ENCODE data around the gene FOXO4. TPM values are rescaled to one million over a fixed set of nuclear protein-coding genes. Genes with fewer than 3 reads are reported as not detected.

The FOXO4 gene
- total and polyA plus RNA-seq, 7 experiments from 2014 or later = 1.2 to 40.6 (median 24.6) TPM

- peaks cover 0 to 4% (median 0%) of the 10 kb centered on the region in 11 donors for H3K9me3 Mint-ChIP-seq
- Histone ChIP-seq H3K4me1 (ENCODE audit: control insufficient read depth in 2 of 2, insufficient read depth in 2 of 2, low read length in 2 of 2) (peaks cover 0 to 7% of the 10 kb centered on the region in 2 donors), H3K27ac (ENCODE audit: low read depth, low read length) (no peak overlapping the region), H3K9me3 (ENCODE audit: control insufficient read depth in 2 of 3, low read length in 3 of 3) (no peaks in the 10 kb centered on the region), H3K27me3 (ENCODE audit: control insufficient read depth in 2 of 2, insufficient read depth in 2 of 2, low read length in 2 of 2) (no peaks in the 10 kb centered on the region), H3K36me3 (ENCODE audit: control insufficient read depth in 2 of 3, insufficient read depth in 3 of 3, low read length in 3 of 3) (no peaks in the 10 kb centered on the region), H3K4me3 (ENCODE audit: low read length) (no peak overlapping the region)
- ChIA-PET CTCF (no interaction called here), POLR2A (interaction anchor here (0.6 kb wide), 1 partner anchor 52 kb away, joined by 3 read pairs; no protein-coding TSS in a partner anchor)
- no peak overlapping the region for H3K4me3 Mint-ChIP-seq
- ATAC-seq (no peak), DNase-seq (no peak)
- peaks cover 0 to 3% (median 0%) of the 10 kb centered on the region in 5 donors for H3K27me3 Mint-ChIP-seq
- intact Hi-C loops (cut with micrococcal nuclease) = no loop called here
- no peaks in the 10 kb centered on the region for H3K36me3 Mint-ChIP-seq
- H3K27ac Mint-ChIP-seq = no peak overlapping the region
- H3K4me1 Mint-ChIP-seq = peaks cover 4 to 11% (median 6%) of the 10 kb centered on the region in 7 donors
Observed at GRCh38 chrX:71081330-71082123, 14.1 kb upstream of the FOXO4 start.

DNA sequence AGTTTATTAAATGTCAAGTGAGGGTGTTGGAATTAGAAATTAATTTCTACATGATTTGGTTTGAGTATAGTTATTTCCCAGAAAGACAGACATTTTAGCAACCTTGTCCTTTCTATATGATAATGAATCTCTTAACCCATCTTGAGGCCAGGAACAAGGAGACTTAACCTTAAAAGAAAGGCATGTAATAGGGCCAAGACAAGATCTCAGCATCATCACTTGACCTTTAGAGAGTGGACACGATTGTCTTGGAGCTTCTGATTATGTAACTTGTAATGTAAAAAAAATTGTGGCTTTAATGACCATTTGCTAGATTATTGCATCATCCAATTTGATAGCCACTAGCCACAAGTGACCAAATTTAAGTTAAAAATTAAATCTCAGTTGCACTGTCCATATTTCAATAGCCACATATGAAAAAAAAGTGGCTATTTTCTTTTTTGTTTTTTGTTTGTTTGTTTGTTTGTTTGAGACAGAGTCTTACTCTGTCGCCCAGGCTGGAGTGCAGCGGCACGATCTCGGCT is 13.5 kb upstream of the FOXO4 start:
- Histone ChIP-seq H3K9me3 (ENCODE audit: control insufficient read depth in 2 of 3, low read length in 3 of 3) (no peaks in the 10 kb centered on the region), H3K27me3 (ENCODE audit: control insufficient read depth in 2 of 2, insufficient read depth in 2 of 2, low read length in 2 of 2) (no peaks in the 10 kb centered on the region), H3K4me1 (ENCODE audit: control insufficient read depth in 2 of 2, insufficient read depth in 2 of 2, low read length in 2 of 2) (peaks cover 0 to 7% of the 10 kb centered on the region in 2 donors), H3K4me3 (ENCODE audit: low read length) (no peak overlapping the region), H3K36me3 (ENCODE audit: control insufficient read depth in 2 of 3, insufficient read depth in 3 of 3, low read length in 3 of 3) (no peaks in the 10 kb centered on the region), H3K27ac (ENCODE audit: low read depth, low read length) (no peak overlapping the region)
- Mint-ChIP-seq H3K27me3 (no peaks in the 10 kb centered on the region), H3K4me1 (peaks cover 4 to 11% (median 6%) of the 10 kb centered on the region in 7 donors), H3K9me3 (peaks cover 0 to 4% (median 0%) of the 10 kb centered on the region in 11 donors), H3K36me3 (no peaks in the 10 kb centered on the region), H3K4me3 (no peak overlapping the region), H3K27ac (no peak overlapping the region)
- CTCF ChIA-PET = no interaction called here
- ATAC-seq (no peak), DNase-seq (no peak)
- POLR2A ChIA-PET = interaction anchor here (0.6 kb wide), 1 partner anchor 52 kb away, joined by 3 read pairs; no protein-coding TSS in a partner anchor
- intact Hi-C loops (cut with micrococcal nuclease) = no loop called here

DNA sequence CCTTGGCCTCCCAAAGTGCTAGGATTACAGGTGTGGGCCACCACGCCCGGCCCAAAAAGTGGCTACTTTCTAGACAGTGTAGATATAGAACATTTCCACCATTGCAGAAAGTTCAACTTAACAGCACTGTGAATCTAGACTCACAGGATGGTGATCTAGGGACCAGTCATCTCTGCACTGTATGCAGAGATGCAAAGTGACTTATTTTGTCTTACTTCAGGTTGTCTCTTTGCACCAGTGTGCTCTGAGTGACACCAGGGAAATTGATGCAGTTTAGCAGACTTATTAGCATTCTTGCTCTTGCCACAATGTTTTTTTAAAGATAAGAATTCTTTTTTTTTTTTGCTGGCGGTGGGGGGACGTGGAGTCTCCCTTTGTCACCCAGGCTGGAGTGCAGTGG is 12.8 kb upstream of the FOXO4 start:
- intact Hi-C loops (cut with micrococcal nuclease) = no loop called here
- POLR2A ChIA-PET = no interaction called here
- H3K36me3 Mint-ChIP-seq = no peaks in the 10 kb centered on the region
- Histone ChIP-seq H3K4me3 (ENCODE audit: low read length) (no peak overlapping the region), H3K27ac (ENCODE audit: low read depth, low read length) (no peak overlapping the region), H3K27me3 (ENCODE audit: control insufficient read depth in 2 of 2, insufficient read depth in 2 of 2, low read length in 2 of 2) (no peaks in the 10 kb centered on the region), H3K9me3 (ENCODE audit: control insufficient read depth in 2 of 3, low read length in 3 of 3) (no peaks in the 10 kb centered on the region), H3K36me3 (ENCODE audit: control insufficient read depth in 2 of 3, insufficient read depth in 3 of 3, low read length in 3 of 3) (no peaks in the 10 kb centered on the region), H3K4me1 (ENCODE audit: control insufficient read depth in 2 of 2, insufficient read depth in 2 of 2, low read length in 2 of 2) (peaks cover 0 to 7% of the 10 kb centered on the region in 2 donors)
- DNase-seq (no peak), ATAC-seq (no peak)
- H3K27me3 Mint-ChIP-seq = no peaks in the 10 kb centered on the region
- no peak overlapping the region for H3K27ac Mint-ChIP-seq
- peaks cover 0 to 4% (median 0%) of the 10 kb centered on the region in 11 donors for H3K9me3 Mint-ChIP-seq
- peaks cover 4 to 11% (median 6%) of the 10 kb centered on the region in 7 donors for H3K4me1 Mint-ChIP-seq
- H3K4me3 Mint-ChIP-seq = no peak overlapping the region
- CTCF ChIA-PET = no interaction called here

DNA sequence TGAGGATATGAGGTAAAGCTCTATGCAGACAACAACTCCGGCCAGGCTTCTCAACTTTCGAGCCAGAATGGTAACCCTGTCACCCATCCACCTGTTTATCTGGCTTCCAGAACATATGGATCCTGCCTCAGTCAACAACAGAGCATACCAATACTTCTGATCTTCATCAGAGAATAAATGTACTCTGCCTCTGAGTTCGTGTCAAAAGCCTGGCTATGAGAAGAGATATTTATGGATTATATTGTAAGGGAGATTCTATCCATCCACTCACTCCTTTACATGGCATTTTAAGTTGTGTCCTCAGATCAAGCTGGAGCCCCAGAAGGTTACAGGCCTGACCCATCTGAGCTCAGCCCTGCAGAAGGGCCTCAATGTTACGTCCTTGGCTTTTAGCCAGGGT is 9.8 kb upstream of the FOXO4 start:
- H3K36me3 Mint-ChIP-seq = no peaks in the 10 kb centered on the region
- DNase-seq (no peak), ATAC-seq (no peak)
- no peak overlapping the region for H3K27ac Mint-ChIP-seq
- H3K4me3 Mint-ChIP-seq = no peak overlapping the region
- no peak overlapping the region for H3K27ac ChIP-seq (ENCODE audit: low read depth, low read length)
- CTCF ChIA-PET = no interaction called here
- no peaks in the 10 kb centered on the region for H3K27me3 Mint-ChIP-seq
- peaks cover 0 to 7% of the 10 kb centered on the region in 2 donors for H3K4me1 ChIP-seq (ENCODE audit: control insufficient read depth in 2 of 2, insufficient read depth in 2 of 2, low read length in 2 of 2)
- H3K27me3 ChIP-seq (ENCODE audit: control insufficient read depth in 2 of 2, insufficient read depth in 2 of 2, low read length in 2 of 2) = no peaks in the 10 kb centered on the region
- H3K4me3 ChIP-seq (ENCODE audit: low read length) = no peak overlapping the region
- POLR2A ChIA-PET = no interaction called here
- H3K36me3 ChIP-seq (ENCODE audit: control insufficient read depth in 2 of 3, insufficient read depth in 3 of 3, low read length in 3 of 3) = no peaks in the 10 kb centered on the region
- H3K9me3 ChIP-seq (ENCODE audit: control insufficient read depth in 2 of 3, low read length in 3 of 3) = no peaks in the 10 kb centered on the region
- intact Hi-C loops (cut with micrococcal nuclease) = no loop called here
- H3K4me1 Mint-ChIP-seq = peaks cover 4 to 11% (median 6%) of the 10 kb centered on the region in 7 donors
- no peaks in the 10 kb centered on the region for H3K9me3 Mint-ChIP-seq

DNA sequence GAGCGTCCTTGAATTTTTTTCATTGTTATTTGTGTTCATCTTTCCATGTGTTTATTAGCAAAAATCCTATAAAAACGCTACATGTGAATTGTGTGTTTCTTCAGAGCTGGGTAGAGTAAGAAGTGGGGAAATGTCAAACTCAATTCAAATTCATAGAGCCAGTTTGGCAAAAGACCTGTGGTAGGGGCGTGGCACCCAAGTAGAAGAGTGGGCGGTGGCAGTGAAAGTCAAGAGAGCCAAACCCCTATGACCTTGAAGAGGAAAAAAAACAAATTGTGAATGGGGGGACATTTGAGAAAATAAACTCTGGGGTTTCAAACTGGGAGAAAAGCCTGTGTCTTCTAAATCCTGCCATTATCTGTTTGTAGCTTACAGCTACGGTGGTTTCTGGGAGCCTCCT is 4.4 kb upstream of the FOXO4 start:
- no peak for DNase-seq
- Histone ChIP-seq H3K9me3 (ENCODE audit: control insufficient read depth in 2 of 3, low read length in 3 of 3) (no peaks in the 10 kb centered on the region), H3K4me3 (ENCODE audit: low read length) (no peak overlapping the region), H3K27ac (ENCODE audit: low read depth, low read length) (no peak overlapping the region), H3K27me3 (ENCODE audit: control insufficient read depth in 2 of 2, insufficient read depth in 2 of 2, low read length in 2 of 2) (no peaks in the 10 kb centered on the region), H3K4me1 (ENCODE audit: control insufficient read depth in 2 of 2, insufficient read depth in 2 of 2, low read length in 2 of 2) (no peaks in the 10 kb centered on the region), H3K36me3 (ENCODE audit: control insufficient read depth in 2 of 3, insufficient read depth in 3 of 3, low read length in 3 of 3) (no peaks in the 10 kb centered on the region)
- intact Hi-C loops (cut with micrococcal nuclease) = no loop called here
- no peak for ATAC-seq
- Mint-ChIP-seq H3K27me3 (peaks cover 0 to 6% (median 0%) of the 10 kb centered on the region in 5 donors), H3K36me3 (no peaks in the 10 kb centered on the region), H3K4me3 (no peak overlapping the region), H3K27ac (no peak overlapping the region), H3K9me3 (peaks cover 0 to 3% (median 0%) of the 10 kb centered on the region in 11 donors), H3K4me1 (peaks cover 0 to 11% (median 8%) of the 10 kb centered on the region in 7 donors)
- ChIA-PET CTCF (no interaction called here), POLR2A (interaction anchor here (1.0 kb wide), 1 partner anchor 20 kb away, joined by 3 read pairs; the partner anchor contains the start of gene IL2RG)

- Histone ChIP-seq H3K27ac (ENCODE audit: low read depth, low read length) (peak overlapping the region; percentile 85), H3K4me3 (ENCODE audit: low read length) (peak overlapping the region; percentile 67), H3K4me1 (ENCODE audit: control insufficient read depth in 2 of 2, insufficient read depth in 2 of 2, low read length in 2 of 2) (peaks cover 20 to 21% of the 10 kb centered on the region in 2 donors), H3K27me3 (ENCODE audit: control insufficient read depth in 2 of 2, insufficient read depth in 2 of 2, low read length in 2 of 2) (no peaks in the 10 kb centered on the region), H3K9me3 (ENCODE audit: control insufficient read depth in 2 of 3, low read length in 3 of 3) (no peaks in the 10 kb centered on the region), H3K36me3 (ENCODE audit: control insufficient read depth in 2 of 3, insufficient read depth in 3 of 3, low read length in 3 of 3) (no peaks in the 10 kb centered on the region)
- H3K4me1 Mint-ChIP-seq = peaks cover 11 to 37% (median 30%) of the 10 kb centered on the region in 7 donors
- peak overlapping the region; percentile 73 to 95 (median 91) for H3K27ac Mint-ChIP-seq
- ATAC-seq (no peak), DNase-seq (no peak)
- ChIA-PET CTCF (no interaction called here), POLR2A (no interaction called here)
- peaks cover 0 to 6% (median 0%) of the 10 kb centered on the region in 5 donors for H3K27me3 Mint-ChIP-seq
- H3K9me3 Mint-ChIP-seq = peaks cover 0 to 5% (median 0%) of the 10 kb centered on the region in 11 donors
- peak overlapping the region; percentile 90 to 100 (median 96) for H3K4me3 Mint-ChIP-seq
- no peaks in the 10 kb centered on the region for H3K36me3 Mint-ChIP-seq
- intact Hi-C loops (cut with micrococcal nuclease) = loop anchor here (1.0 kb wide), 2 partner anchors 27 to 188 kb away; partner anchors contain the start of genes SNX12 (in 2 of the 2) and NONO (in 1 of the 2)
Observed at GRCh38 chrX:71095033-71095432, 618 bp upstream of the FOXO4 start.

All from naive thymus-derived CD4-positive, alpha-beta T cell (primary cell).